Smooth muscle cell (in vitro differentiated cells): ENCODE results near the gene MYO10. TPM values are rescaled to one million over a fixed set of nuclear protein-coding genes. Genes with fewer than 3 reads are reported as not detected.

Experiments
- DNase-seq: peaks from one replicate; lab custom pipeline; 2025; ENCODE audit not compliant: unreplicated experiment; lab: John Stamatoyannopoulos, UW
- H2AFZ ChIP-seq: fragments of 200-600 bp; sonication (generic); 2 replicates; pipeline ENCODE4 v1.6.0; 2016; ENCODE audit warnings: antibody characterized with exemption, low read depth, mild to moderate bottlenecking
- H3F3A ChIP-seq: fragments of 200-600 bp; sonication (generic); 2 replicates; pipeline ENCODE4 v1.6.0; 2017; ENCODE audit warnings: antibody characterized with exemption, low read depth
- H3K27ac ChIP-seq: fragments of 200-600 bp; sonication (generic); 2 replicates; pipeline ENCODE4 v1.5.1; 2016; ENCODE audit warnings: low read depth, mild to moderate bottlenecking
- H3K27me3 ChIP-seq: fragments of 200-600 bp; sonication (generic); 2 replicates; pipeline ENCODE4 v1.6.1; 2016; ENCODE audit warnings: low read depth, mild to moderate bottlenecking
- H3K36me3 ChIP-seq: fragments of 200-600 bp; sonication (generic); 2 replicates; pipeline ENCODE4 v1.5.1; 2016; ENCODE audit warnings: low read depth
- H3K4me1 ChIP-seq: fragments of 200-600 bp; sonication (generic); 2 replicates; pipeline ENCODE4 v1.5.1; 2016; ENCODE audit warnings: low read depth
- H3K4me2 ChIP-seq: fragments of 200-600 bp; sonication (generic); 2 replicates; pipeline ENCODE4 v1.6.0; 2016; ENCODE audit warnings: mild to moderate bottlenecking
- H3K4me3 ChIP-seq: fragments of 200-600 bp; sonication (generic); 2 replicates; pipeline ENCODE4 v1.5.1; 2016; ENCODE audit warnings: mild to moderate bottlenecking
- H3K79me2 ChIP-seq: fragments of 200-600 bp; sonication (generic); 2 replicates; pipeline ENCODE4 v1.6.0; 2016; ENCODE audit warnings: low read depth, mild to moderate bottlenecking
- H3K9ac ChIP-seq: fragments of 200-600 bp; sonication (generic); 2 replicates; pipeline ENCODE4 v1.6.0; 2016; ENCODE audit warnings: low read depth
- H3K9me3 ChIP-seq: fragments of 200-600 bp; sonication (generic); replicated peaks from 2 replicates; pipeline ENCODE4 v1.5.1; 2016; ENCODE audit warnings: low read depth
- H4K20me1 ChIP-seq: fragments of 200-600 bp; sonication (generic); 2 replicates; pipeline ENCODE4 v1.6.0; 2016; ENCODE audit warnings: low read depth
- CTCF ChIP-seq: fragments of 200-600 bp; sonication (generic); IDR thresholded peaks from 2 replicates; pipeline ENCODE4 v1.5.1; 2017; ENCODE audit warnings: borderline replicate concordance, mild to moderate bottlenecking, antibody characterized with exemption; ENCODE audit not compliant: insufficient read depth, poor library complexity, severe bottlenecking
- WGBS: methylation state at CpG from one replicate; pipeline ENCODE4 v1.1.7; 2016; ENCODE audit warnings: low lambda C conversion rate; 5-methylcytosine and 5-hydroxymethylcytosine counted together
- polyA plus RNA-seq: library from polyadenylated mRNA; unstranded; fragments of >200 nt; fragmentation: Nextera tagmentation; extraction: Ambion mirVana; gene quantifications from 2 replicates; pipeline ENCODE4 v1.2.1, GENCODE V29; 2016
- total RNA-seq: library from RNA; depleted of rRNA; stranded (reverse); fragments of >200 nt; gene quantifications from 2 replicates; pipeline ENCODE4 v1.2.3, GENCODE V29; 2014

Gene MYO10
- total and polyA plus RNA-seq, 2 experiments from 2014 or later = 76.4 to 96.8 TPM

- Histone ChIP-seq H3F3A (peaks cover 6% of the 10 kb centered on the region), H3K27me3 (no peaks in the 10 kb centered on the region), H3K36me3 (no peaks in the 10 kb centered on the region), H3K27ac (peak overlapping the region; percentile 34), H3K79me2 (peaks cover 68% of the 10 kb centered on the region), H4K20me1 (peaks cover 100% of the 10 kb centered on the region), H2AFZ (no peak overlapping the region), H3K4me1 (peaks cover 11% of the 10 kb centered on the region), H3K9ac (no peak overlapping the region), H3K9me3 (no peaks in the 10 kb centered on the region), H3K4me3 (no peak overlapping the region), H3K4me2 (peak overlapping the region; percentile 43)
- WGBS = 80% methylated on average over 10 of the region's 10 CpGs
- no peak for DNase-seq
- TF ChIP-seq CTCF = no peak
Measured at GRCh38 chr5:16791904-16792597, 144.0 kb downstream of the MYO10 start.

- peak overlapping the region; percentile 34 for H3K27ac ChIP-seq
- WGBS = 35% methylated on average over 6 of the region's 6 CpGs
- peaks cover 100% of the 10 kb centered on the region for H4K20me1 ChIP-seq
- H3K27me3 ChIP-seq = no peaks in the 10 kb centered on the region
- H3K9me3 ChIP-seq = no peaks in the 10 kb centered on the region
- H3K9ac ChIP-seq = no peak overlapping the region
- no peak overlapping the region for H2AFZ ChIP-seq
- peaks cover 6% of the 10 kb centered on the region for H3F3A ChIP-seq
- no peaks in the 10 kb centered on the region for H3K36me3 ChIP-seq
- TF ChIP-seq CTCF = peak; percentile 75
- peaks cover 2% of the 10 kb centered on the region for H3K4me1 ChIP-seq
- no peak overlapping the region for H3K4me3 ChIP-seq
- peak overlapping the region; percentile 43 for H3K4me2 ChIP-seq
- peaks cover 73% of the 10 kb centered on the region for H3K79me2 ChIP-seq
- DNase-seq = no peak
Measured at GRCh38 chr5:16791036-16791705, 144.9 kb downstream of the MYO10 start.

- peaks cover 3% of the 10 kb centered on the region for H3F3A ChIP-seq
- DNase-seq = no peak
- no peaks in the 10 kb centered on the region for H3K4me1 ChIP-seq
- H3K36me3 ChIP-seq = no peaks in the 10 kb centered on the region
- no peak overlapping the region for H2AFZ ChIP-seq
- no peaks in the 10 kb centered on the region for H3K27me3 ChIP-seq
- H3K27ac ChIP-seq = no peak overlapping the region
- H3K4me3 ChIP-seq = no peak overlapping the region
- H3K79me2 ChIP-seq = peaks cover 72% of the 10 kb centered on the region
- H3K4me2 ChIP-seq = no peak overlapping the region
- no peak overlapping the region for H3K9ac ChIP-seq
- TF ChIP-seq CTCF = no peak
- WGBS = 97% methylated on average over 5 of the region's 5 CpGs
- peaks cover 100% of the 10 kb centered on the region for H4K20me1 ChIP-seq
- H3K9me3 ChIP-seq = no peaks in the 10 kb centered on the region
Measured at GRCh38 chr5:16788957-16789356, 147.1 kb downstream of the MYO10 start.
